Adrenal gland (tissue), 5 donors: ENCODE data around the gene TPI1.

ENCODE experiments used
- POLR2A ChIP-seq, 2 donors: fragments of 450-650 bp; IDR thresholded peaks; one replicate each; pipeline ENCODE4 v1.6.1; 2017; ENCODE audit warnings: antibody characterized with exemption in 2 of 2, mild to moderate bottlenecking in 2 of 2, moderate library complexity in 1 of 2
- TF ChIP-seq, protein P1 (sequence below), 6 experiments: fragments of 450-650 bp in 4 of 6; fragments of 200-600 bp in 2 of 6; sonication (generic) in 1 of 6; IDR thresholded peaks; 1 replicate in 5 of 6; 2 replicates in 1 of 6; pipeline versions ENCODE4 v1.5.1 to v1.8.0; 2016 to 2021; ENCODE audit warnings: antibody characterized with exemption in 6 of 6, mild to moderate bottlenecking in 2 of 6, moderate library complexity in 1 of 6
- donor health status: DM: no; HTN: no; CAD: no.

DNA sequence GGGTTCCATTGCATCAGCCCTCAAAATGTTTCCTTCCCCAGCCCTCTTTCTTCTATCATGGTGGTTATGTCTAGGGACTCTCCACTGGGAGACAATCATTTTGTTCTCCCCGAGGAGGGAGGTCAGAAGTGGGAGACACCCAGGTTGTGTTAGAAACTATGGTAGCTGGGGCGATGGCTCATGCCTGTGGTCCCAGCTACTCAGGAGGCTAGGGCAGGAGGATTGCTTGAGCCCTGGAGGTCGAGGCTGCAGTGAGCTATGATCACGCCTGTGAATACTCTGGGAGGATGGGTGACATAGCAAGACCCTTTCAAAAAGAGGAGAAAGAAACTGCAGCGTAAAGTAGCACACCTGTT lies 24.3 kb downstream of the TPI1 start:
- TF ChIP-seq, protein P1, sequence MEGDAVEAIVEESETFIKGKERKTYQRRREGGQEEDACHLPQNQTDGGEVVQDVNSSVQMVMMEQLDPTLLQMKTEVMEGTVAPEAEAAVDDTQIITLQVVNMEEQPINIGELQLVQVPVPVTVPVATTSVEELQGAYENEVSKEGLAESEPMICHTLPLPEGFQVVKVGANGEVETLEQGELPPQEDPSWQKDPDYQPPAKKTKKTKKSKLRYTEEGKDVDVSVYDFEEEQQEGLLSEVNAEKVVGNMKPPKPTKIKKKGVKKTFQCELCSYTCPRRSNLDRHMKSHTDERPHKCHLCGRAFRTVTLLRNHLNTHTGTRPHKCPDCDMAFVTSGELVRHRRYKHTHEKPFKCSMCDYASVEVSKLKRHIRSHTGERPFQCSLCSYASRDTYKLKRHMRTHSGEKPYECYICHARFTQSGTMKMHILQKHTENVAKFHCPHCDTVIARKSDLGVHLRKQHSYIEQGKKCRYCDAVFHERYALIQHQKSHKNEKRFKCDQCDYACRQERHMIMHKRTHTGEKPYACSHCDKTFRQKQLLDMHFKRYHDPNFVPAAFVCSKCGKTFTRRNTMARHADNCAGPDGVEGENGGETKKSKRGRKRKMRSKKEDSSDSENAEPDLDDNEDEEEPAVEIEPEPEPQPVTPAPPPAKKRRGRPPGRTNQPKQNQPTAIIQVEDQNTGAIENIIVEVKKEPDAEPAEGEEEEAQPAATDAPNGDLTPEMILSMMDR (IDR thresholded peaks at IDR 0.05), result no peak
- TF ChIP-seq POLR2A (IDR thresholded peaks at IDR 0.05), result no peak
